C4-2B (cell line): Measurements from ENCODE around the gene DKK1.

Experiments used
- CTCF ChIP-seq: fragments of 450-650 bp; conservative IDR thresholded peaks from 2 replicates; pipeline ENCODE4 v1.5.1; 2017; ENCODE audit warnings: mild to moderate bottlenecking
- ZFX ChIP-seq: fragments of 450-650 bp; IDR thresholded peaks from 2 replicates; pipeline ENCODE4 v1.6.1; 2017

- TF ChIP-seq CTCF, result no peak
- TF ChIP-seq ZFX, result no peak
Measured at GRCh38 chr10:52316001-52316400, 1.9 kb downstream of the DKK1 start.
